ENCODE results near the gene MIOS.

The MIOS gene

DNA sequence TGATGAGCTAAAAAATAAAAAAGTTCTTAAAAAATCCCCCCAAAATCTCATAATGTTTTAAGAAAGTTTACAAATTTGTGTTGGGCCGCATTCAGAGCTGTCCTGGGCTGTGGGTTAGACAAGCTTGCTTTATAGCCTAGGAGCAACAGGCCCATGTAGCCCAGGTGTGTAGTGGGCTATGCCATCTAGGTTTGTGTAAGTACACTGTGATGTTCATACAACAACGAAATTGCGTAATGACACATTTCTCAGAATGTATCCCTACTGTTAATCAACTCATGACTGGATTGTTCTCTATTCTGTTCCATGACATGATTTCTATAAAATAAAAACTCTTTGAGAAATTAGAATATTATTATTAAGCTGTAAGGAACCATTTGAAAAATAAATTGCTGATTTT is 13.0 kb downstream of the MIOS start:
- no peak for DNase-seq (ENCODE audit: extremely low spot score, insufficient read length, low read depth)
- no peak for FAIRE-seq

DNA sequence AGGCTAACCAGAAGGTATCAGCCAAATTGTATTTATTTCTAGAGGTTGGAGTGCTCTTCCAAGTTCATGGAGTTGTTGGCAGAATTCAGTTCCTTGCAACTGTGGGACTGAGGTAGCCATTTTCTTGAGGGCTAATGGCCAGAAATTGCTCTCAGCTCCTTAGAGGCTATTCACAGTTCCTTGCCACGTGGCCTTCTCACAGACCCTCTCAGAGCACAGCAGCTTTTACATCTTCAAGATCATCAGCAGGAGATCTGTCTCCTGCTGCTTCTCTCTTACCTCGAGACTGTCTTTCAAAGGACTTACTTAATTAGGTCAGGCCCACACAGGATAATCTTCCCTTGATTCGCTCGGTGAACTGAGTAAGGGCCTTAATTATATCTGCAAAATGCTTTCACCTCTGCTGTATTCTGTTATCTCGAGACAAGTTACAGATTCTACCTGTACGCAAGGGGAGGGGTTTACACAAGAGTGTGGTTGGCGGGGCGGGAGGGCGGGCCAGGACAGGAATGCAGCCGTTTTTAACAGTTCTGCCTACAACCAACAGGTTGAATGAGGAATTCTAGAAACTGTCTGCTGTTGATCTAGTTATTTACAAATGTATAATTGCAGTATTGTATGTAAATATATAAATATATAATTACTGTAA is 15.0 kb downstream of the MIOS start:
- no peak for FAIRE-seq
- no peak for DNase-seq (ENCODE audit: extremely low spot score, insufficient read length, low read depth)

DNA sequence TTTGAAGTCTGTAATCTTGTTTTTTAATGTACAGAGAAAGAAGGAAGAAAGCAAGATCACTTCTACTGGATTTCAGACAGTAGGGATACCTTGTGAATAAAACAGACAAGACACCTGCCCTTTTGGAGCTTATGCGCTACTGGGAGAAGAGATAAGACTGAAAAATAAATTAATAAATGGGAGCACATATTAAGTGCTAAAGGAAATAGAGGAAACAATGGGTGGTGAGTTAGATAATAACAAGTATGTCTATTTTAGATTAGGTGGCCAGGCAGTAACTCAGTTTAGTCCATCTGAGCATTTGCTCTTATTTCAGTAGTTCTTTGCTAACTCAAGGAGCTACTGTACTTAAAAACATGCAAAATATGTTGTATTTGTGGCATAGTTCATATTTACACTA is 15.9 kb downstream of the MIOS start:
- no peak for FAIRE-seq
- no peak for DNase-seq (ENCODE audit: extremely low spot score, insufficient read length, low read depth)

DNA sequence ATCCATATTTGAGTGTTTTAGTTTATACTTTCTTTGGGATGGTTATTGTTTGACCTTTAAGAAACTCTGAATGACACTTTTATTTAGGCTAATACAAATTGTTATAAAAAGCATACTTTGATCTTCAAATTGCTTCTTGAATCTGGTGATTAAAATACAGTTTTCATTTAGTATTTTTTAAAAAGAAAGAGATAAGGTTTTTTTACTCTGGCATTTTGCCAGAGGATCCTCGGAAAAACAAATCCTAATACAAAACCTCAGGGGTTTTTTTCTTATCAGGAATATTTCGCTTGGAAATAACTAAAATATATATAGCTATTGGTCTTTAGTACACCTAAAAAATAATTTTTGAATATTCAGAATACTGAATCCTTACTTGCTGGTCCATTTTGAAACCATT is 17.0 kb downstream of the MIOS start:
- FAIRE-seq (no peak), DNase-seq (ENCODE audit: extremely low spot score, insufficient read length, low read depth) (no peak)

DNA sequence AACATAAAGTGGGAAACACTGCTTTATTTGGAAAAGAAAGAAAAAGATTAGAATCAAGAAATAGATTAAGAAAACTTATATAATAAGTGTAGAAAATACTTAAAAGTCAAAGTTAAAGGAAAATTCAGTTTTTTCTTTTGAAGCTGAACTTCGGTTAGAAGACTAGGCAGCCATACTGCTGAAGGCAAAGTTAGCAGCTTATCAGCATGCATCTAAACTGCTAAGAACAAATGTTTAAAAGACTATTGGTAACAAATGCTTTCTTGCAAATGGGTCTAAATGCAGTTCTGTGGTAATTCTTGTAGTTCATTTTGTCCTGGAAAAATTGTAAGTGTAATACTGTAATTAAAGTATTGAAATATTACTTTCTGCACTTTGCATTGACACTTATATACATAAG is 18.0 kb downstream of the MIOS start:
- FAIRE-seq (no peak), DNase-seq (ENCODE audit: extremely low spot score, insufficient read length, low read depth) (no peak)

DNA sequence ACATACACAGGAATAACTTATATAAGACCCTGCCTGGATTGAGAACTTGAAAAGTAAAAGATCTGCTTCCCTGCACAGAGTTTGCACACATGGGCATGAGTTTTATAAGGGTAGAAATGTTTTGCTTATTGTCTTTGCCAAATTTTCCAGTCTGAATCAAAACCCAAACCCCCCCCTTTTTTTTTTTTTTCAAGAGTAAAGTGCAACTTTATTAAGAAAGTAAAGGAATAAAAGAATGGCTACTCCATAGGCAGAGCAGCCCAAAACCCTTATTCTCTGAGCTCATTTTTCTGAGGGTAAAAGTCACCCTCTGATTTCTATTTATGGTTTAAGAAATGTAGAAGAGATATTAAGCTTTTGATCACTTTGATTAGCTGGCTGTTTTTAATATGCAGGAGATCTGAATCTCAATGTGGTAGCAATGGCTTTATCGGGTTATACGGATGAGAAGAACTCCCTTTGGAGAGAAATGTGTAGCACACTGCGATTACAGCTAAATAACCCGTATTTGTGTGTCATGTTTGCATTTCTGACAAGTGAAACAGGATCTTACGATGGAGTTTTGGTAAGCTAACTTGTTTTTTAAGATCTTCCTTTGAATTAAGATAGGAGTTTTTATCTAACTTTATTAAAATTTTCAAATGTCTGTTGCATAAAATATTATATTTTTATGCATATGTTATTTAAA is 18.7 kb downstream of the MIOS start:
- no peak for FAIRE-seq
- no peak for DNase-seq (ENCODE audit: extremely low spot score, insufficient read length, low read depth)

DNA sequence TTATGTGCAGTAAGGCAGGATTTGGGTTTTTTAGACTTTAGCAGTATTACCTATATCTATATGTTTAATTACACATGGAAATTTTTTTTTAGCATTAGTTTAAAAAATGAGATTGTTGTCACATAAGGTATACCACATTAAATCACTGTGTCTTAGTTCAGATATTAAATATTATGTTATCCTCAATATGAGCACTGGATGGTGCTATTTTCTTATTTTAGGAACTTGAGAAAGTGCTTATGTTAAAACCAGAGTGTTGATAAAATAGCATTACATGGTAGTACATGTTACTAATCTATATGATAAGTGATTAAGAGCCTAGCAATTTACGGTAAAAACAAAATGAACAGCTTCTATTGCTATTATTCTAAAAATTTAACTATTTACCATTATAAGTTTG is 28.8 kb downstream of the MIOS start:
- FAIRE-seq, result no peak
- no peak for DNase-seq (ENCODE audit: extremely low spot score, insufficient read length, low read depth)

DNA sequence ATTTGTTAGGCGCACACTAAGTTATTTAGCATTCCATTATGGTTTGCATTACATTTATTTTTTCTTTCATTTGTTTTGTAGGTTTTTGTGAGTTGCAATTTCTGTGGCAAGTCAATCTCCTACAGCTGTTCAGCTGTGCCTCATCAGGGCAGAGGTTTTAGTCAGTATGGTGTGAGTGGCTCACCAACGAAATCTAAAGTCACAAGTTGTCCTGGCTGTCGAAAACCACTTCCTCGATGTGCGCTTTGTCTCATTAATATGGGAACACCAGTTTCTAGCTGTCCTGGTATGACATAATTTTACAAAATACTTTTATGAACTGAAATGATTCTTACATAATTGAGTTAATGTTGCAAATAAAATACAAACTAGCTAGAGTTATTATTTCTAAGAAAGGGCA is 29.5 kb downstream of the MIOS start:
- DNase-seq (ENCODE audit: extremely low spot score, insufficient read length, low read depth) (no peak), FAIRE-seq (no peak)

DNA sequence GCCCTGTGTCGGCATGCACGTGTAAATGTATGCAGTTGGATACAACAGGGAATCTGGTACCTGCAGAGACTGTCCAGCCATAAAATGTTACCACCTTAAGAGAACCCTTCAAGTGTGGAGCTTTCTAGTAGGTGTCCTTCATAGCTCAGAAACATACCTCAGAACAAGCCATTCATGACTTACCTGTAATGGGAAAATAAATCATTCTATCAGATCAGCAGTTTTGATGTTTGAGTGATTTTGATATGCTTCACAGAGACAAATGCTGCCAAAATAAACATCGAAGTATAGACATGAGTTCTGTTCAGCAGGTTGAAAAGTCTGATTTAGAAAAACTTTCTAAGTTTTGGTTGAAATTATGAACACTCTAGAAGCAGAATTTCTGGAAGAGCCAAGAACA is 40.3 kb downstream of the MIOS start:
- DNase-seq (ENCODE audit: extremely low spot score, insufficient read length, low read depth), result no peak
- FAIRE-seq, result no peak

DNA sequence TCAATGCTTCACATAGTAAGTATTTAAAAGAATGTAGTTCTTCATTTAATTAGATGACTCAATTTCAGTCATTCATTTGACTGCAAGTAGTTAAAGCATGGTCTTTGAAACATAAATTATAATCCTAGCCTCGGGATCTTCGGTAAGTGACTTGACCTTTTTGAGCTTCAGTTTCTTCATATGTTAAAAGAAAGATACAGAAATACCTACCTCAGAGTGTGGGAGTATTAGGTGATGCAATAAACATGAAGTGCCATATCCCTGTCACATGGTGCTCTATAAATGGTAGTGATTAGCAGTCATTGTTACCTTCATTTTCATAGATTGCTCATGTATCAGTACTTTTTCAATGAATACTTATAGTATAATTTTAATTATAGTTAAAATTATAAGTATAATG is 42.6 kb downstream of the MIOS start:
- no peak for FAIRE-seq
- DNase-seq (ENCODE audit: extremely low spot score, insufficient read length, low read depth), result no peak

DNA sequence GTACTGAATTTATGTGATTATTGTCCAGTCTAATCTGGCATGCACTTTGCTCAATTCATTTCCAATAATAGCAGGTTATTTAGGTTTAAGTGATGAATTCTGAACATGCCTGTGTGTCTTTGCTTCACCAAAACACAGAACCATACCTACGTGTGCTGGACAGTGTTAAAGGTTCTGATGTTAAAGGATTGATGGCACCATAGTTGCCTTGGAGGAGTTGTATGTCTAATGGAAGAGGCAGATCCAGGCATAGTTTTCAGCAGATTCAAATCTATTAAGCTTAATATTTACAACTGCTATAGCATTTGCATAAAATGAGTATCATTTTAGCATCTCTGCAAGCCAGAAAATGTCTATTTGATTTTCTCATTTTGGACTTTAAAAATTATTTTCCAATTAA is 45.8 kb downstream of the MIOS start:
- FAIRE-seq (no peak), DNase-seq (ENCODE audit: extremely low spot score, insufficient read length, low read depth) (no peak)

DNA sequence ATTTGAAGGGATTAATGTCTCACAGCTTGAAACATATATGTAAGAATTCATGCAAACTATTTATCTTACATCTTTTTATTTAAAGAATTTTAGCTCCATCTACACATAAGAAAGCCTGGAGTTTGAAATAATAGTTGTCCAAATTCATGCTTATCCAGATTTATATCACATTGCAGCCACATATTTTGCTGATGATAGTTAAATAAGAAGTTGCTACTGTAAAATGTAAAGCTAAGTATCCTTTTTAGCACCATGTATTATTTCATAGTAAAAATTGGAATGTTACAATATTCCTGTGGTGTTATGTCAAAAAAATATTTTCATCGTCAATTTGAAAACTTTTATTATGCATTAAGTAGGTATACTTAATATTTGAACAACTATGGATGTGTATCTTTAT is 46.5 kb downstream of the MIOS start:
- FAIRE-seq (no peak), DNase-seq (ENCODE audit: extremely low spot score, insufficient read length, low read depth) (no peak)

DNA sequence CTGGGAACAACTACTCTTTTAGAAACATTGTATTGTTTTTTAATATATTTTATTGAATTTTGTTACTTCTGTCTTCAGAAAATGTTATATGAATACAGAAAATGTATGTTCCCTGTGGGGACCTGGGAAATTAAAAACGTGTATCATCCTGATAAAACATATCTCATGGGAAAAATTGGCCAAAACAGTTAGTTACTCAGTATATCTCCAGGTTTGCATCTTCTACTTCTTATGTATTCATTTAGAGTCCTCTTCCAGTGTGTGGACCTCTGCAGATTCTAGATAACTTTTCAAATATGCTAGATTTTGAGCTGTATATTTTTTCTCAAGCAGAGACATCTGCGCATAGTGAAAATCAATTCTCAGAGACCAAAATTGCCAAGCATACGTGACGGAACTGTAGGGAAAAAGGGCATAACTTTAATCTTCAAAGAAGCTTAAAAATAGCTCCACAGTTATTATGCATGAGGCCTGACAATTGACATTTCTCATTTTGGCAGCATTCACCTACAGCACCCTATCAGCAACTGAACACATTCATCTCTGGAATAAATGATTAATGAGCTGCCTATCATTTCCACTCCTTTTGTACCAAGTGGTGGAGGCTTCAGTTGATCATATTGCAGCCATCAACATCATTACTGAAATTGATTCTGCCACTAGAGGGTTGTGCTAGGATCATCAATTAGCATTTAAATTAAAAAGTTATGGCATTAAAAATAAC is 47.5 kb downstream of the MIOS start:
- FAIRE-seq (no peak), DNase-seq (ENCODE audit: extremely low spot score, insufficient read length, low read depth) (no peak)

DNA sequence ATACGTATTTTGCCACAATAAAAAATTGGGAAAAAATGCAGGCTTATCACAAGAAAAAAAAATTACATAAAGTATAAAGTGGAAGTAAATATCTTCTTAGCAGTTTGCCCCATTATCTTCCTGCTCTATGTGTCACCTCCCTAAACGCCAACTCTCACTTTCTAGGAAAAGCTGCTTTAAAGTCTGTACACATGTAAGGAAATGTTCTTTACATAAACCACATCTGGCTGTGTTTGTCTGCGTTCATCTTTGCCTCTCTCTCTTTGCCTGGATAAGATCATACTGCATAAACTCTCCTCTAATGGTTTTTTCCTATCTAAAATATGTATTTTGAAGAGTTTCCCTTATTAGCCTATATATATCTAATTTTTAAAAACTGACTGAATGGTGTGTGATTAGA is 50.9 kb downstream of the MIOS start:
- no peak for FAIRE-seq

DNA sequence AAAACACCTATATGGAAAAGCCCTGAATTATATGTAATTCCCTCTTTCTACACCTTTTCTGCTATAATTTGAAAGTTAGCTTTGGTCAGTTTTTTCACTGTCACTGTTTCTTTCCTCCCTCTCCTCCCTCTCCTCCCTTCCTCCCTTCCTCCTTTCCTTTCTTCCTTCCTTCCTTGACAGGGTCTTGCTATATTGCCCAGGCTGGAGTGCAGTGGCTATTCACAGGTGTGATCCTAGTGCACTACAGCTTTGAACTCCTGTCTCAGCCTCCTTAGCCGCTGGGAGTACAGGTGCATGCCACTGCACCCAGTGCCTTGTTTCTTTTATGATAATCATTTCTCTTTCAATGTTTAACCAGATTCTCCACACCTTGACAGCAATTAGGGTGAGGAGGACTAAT is 51.7 kb downstream of the MIOS start:
- FAIRE-seq, result no peak
- no peak for DNase-seq (ENCODE audit: extremely low spot score, insufficient read length, low read depth)

More for the DNA sequence above, 50.9 kb downstream of the MIOS start:
- no peak for DNase-seq (ENCODE audit: extremely low spot score, insufficient read length, low read depth)

DNA sequence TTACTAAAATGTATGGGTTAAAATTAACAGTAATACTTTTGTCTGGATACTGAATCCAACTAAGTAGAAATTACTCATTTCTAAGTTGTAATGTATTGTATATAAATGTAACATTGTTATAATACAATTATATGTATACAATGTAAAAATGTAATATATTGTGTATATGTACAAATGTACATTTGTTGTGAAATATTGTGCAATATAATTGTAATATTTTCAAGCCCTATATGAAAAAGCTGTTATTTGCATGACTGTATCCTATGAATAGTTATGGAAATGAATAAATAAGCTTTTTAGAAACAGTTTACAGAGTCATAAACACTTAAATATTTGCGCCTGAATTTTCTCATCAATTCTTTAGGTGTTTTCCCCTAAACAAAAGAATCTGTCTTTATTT is 53.6 kb downstream of the MIOS start:
- FAIRE-seq (no peak), DNase-seq (ENCODE audit: extremely low spot score, insufficient read length, low read depth) (no peak)

DNA sequence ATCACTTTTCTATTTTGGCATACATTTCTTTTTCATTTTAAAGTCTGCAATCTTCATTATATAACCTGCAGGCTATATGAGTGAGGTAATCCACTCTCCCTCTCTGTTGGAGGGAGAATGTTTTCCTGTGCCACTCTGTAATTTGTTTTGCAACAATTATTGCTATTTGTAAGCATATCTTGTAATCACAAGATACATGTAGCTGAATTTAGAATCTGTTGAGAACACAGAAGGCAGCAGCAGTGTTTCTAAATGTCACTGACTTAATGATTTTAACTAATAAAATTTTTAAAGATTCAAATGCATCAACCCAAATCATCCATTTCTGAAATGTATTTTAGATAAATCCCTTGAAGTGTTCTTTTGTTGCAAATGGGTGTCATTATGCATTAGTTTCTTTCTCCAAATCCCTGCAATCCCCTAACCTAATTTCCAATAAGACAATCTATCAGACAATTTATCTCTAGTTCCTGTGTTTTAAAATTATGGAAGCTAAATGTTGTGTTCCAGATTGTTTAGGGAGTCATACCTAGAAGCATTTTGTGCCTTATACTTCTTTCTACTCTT is 54.0 kb downstream of the MIOS start:
- no peak for FAIRE-seq
- no peak for DNase-seq (ENCODE audit: extremely low spot score, insufficient read length, low read depth)

DNA sequence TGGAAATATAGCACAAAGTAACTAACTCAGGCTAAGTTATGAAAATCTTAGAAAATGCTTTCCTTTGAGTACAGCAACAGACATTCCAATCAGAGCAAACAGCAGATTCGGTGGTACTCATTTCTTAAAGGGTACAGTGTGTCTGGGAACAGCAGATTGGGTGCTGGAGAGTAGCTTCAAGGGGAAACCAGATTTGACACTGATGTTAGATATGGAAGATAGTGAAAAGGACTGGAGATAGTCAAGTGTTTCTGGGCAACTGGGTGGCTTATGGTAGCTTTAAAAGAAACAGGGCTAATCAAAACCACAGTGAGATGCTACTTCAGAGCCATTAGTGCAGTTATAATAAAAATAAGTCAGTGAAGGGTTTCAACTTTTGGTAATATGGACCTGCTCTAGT is 61.8 kb downstream of the MIOS start:
- DNase-seq (ENCODE audit: extremely low spot score, insufficient read length, low read depth), result no peak
- FAIRE-seq, result no peak

DNA sequence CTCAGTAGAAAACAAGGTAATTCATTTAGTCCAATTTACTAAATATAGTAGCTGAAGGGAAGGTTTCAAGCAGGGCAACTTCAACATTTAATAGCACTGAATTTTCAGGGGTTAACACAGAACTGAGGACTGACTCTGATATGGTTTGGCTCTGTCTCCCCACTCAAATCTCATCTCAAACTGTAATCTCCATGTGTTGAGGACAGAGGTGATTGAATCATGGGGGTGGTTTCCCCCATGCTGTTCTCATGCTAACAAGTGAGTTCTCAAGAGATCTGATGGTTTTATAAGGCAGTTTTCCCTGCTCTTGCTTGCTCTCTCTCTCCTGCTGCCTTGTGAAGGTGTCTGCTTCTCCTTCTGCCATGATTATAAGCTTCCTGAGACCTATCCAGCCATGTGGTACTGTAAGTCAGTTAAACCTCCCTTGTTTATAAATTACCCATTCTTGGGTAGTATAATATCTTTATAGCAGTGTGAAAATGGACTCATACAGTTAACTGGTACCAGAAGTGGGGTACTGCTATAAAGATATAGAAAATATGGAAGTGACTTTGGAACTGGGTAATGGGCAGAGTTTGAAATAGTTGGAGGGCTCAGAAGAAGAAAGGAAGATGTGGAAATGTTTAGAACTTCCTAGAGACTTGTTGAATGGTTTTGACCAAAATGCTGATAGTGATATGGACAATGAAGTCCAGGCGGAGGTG is 64.1 kb downstream of the MIOS start:
- no peak for FAIRE-seq
- no peak for DNase-seq (ENCODE audit: extremely low spot score, insufficient read length, low read depth)

DNA sequence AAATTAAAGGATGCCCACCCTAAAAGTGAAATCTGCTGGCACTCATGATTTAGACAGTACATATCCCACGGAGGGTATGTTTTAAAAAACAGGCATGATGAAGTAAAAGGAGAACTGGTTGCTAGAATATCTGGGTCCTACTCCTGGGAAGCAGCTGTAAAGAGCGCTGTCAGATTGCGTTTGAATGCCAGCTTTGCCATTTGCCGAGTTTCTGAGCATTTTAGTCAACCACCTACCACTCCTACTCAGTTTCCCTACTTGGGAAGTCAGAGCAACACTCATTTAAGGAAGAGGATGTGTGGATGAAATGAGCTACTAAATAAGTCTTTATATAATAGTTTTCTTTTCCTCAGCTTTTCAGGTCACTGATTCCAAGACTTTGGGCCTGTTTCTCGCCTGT is 72.7 kb downstream of the MIOS start:
- DNase-seq (ENCODE audit: extremely low spot score, insufficient read length, low read depth) (no peak), FAIRE-seq (no peak)

DNA sequence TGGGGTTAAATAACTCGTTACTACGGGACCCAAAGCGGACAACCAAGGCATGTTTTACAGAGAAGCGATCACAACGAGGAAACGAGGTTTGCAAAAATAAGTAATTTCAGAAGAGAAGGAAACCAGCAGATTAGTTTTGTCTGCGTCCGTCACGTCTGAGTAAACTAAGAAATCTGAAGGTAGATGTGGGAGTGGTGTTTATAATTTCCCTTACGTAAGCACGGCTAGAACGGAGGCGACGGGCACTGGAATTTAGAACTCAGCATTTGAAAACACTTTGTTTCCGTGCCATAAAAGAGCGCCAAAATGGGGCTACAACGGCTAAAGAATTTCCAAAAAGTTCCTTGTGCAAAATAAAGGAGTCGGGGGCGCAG is 73.2 kb downstream of the MIOS start:
- no peak for FAIRE-seq
- DNase-seq (ENCODE audit: extremely low spot score, insufficient read length, low read depth), result no peak

All from GM18507 (cell line).